ENCODE data around the gene PUSL1.

The PUSL1 gene

GRCh38 chr1:1307923-1308755, at the start of gene PUSL1, which contains the start of gene ACAP3:
Gene PUSL1, plus strand, starts transcription at chr1:1308597. Its CDS starts 47 bp downstream, at chr1:1308644.
Gene ACAP3, minus strand, starts transcription at chr1:1307930. Its CDS starts 115 bp downstream, at chr1:1307815.
- DNase-seq = peak; percentile 89
- in situ Hi-C loops (cut with MboI; ENCODE audit: low pct_unique_long_range_greater_than_20kb, low sequenced_read_pairs) = no loop called here

- in situ Hi-C loops (cut with MboI; ENCODE audit: low pct_unique_long_range_greater_than_20kb, low sequenced_read_pairs) = no loop called here
- no peak for DNase-seq
Measured at GRCh38 chr1:1259119-1259488, 49.3 kb upstream of the PUSL1 start.

- no peak for DNase-seq
- in situ Hi-C loops (cut with MboI; ENCODE audit: low pct_unique_long_range_greater_than_20kb, low sequenced_read_pairs) = no loop called here
Measured at GRCh38 chr1:1259540-1259939, 48.9 kb upstream of the PUSL1 start.

GRCh38 chr1:1259951-1260600, 48.3 kb upstream of the PUSL1 start:
- in situ Hi-C loops (cut with MboI; ENCODE audit: low pct_unique_long_range_greater_than_20kb, low sequenced_read_pairs) = no loop called here
- DNase-seq = no peak

- DNase-seq = no peak
- in situ Hi-C loops (cut with MboI; ENCODE audit: low pct_unique_long_range_greater_than_20kb, low sequenced_read_pairs) = no loop called here
Measured at GRCh38 chr1:1260843-1261560, 47.4 kb upstream of the PUSL1 start.

GRCh38 chr1:1262071-1262470, 46.3 kb upstream of the PUSL1 start:
- in situ Hi-C loops (cut with MboI; ENCODE audit: low pct_unique_long_range_greater_than_20kb, low sequenced_read_pairs) = no loop called here
- DNase-seq = no peak

GRCh38 chr1:1262758-1263157, 45.6 kb upstream of the PUSL1 start:
- no peak for DNase-seq
- in situ Hi-C loops (cut with MboI; ENCODE audit: low pct_unique_long_range_greater_than_20kb, low sequenced_read_pairs) = no loop called here

- no peak for DNase-seq
- in situ Hi-C loops (cut with MboI; ENCODE audit: low pct_unique_long_range_greater_than_20kb, low sequenced_read_pairs) = no loop called here
Measured at GRCh38 chr1:1264026-1264425, 44.4 kb upstream of the PUSL1 start.

GRCh38 chr1:1264868-1265272, 43.5 kb upstream of the PUSL1 start:
- in situ Hi-C loops (cut with MboI; ENCODE audit: low pct_unique_long_range_greater_than_20kb, low sequenced_read_pairs) = no loop called here
- DNase-seq = peak; percentile 55

GRCh38 chr1:1267488-1268283, 40.7 kb upstream of the PUSL1 start:
- in situ Hi-C loops (cut with MboI; ENCODE audit: low pct_unique_long_range_greater_than_20kb, low sequenced_read_pairs) = no loop called here
- DNase-seq = no peak

- in situ Hi-C loops (cut with MboI; ENCODE audit: low pct_unique_long_range_greater_than_20kb, low sequenced_read_pairs) = no loop called here
Measured at GRCh38 chr1:1268284-1268682, 40.1 kb upstream of the PUSL1 start.

GRCh38 chr1:1270813-1271212, 37.6 kb upstream of the PUSL1 start:
- no peak for DNase-seq
- in situ Hi-C loops (cut with MboI; ENCODE audit: low pct_unique_long_range_greater_than_20kb, low sequenced_read_pairs) = no loop called here

More at GRCh38 chr1:1268284-1268682, 40.1 kb upstream of the PUSL1 start:
- no peak for DNase-seq

GRCh38 chr1:1272341-1273208, 35.8 kb upstream of the PUSL1 start:
- in situ Hi-C loops (cut with MboI; ENCODE audit: low pct_unique_long_range_greater_than_20kb, low sequenced_read_pairs) = no loop called here

GRCh38 chr1:1273209-1273511, 35.2 kb upstream of the PUSL1 start:
- DNase-seq = no peak
- in situ Hi-C loops (cut with MboI; ENCODE audit: low pct_unique_long_range_greater_than_20kb, low sequenced_read_pairs) = no loop called here

More at GRCh38 chr1:1272341-1273208, 35.8 kb upstream of the PUSL1 start:
- DNase-seq = no peak

GRCh38 chr1:1273512-1274298, 34.7 kb upstream of the PUSL1 start, which contains the start of gene UBE2J2:
Gene UBE2J2, minus strand, starts transcription at chr1:1273854. Its CDS starts 5,862 bp downstream, at chr1:1267992.
- in situ Hi-C loops (cut with MboI; ENCODE audit: low pct_unique_long_range_greater_than_20kb, low sequenced_read_pairs) = no loop called here
- DNase-seq = peak; percentile 83

- in situ Hi-C loops (cut with MboI; ENCODE audit: low pct_unique_long_range_greater_than_20kb, low sequenced_read_pairs) = no loop called here
- no peak for DNase-seq
Measured at GRCh38 chr1:1274299-1274930, 34.0 kb upstream of the PUSL1 start.

- in situ Hi-C loops (cut with MboI; ENCODE audit: low pct_unique_long_range_greater_than_20kb, low sequenced_read_pairs) = no loop called here
- DNase-seq = no peak
Measured at GRCh38 chr1:1274931-1275431, 33.4 kb upstream of the PUSL1 start.
